Testis (tissue), 3 donors: Measurements from ENCODE around the gene GPR31. TPM values are rescaled to one million over a fixed set of nuclear protein-coding genes. Genes with fewer than 3 reads are reported as not detected.

Source experiments
- DNase-seq: peaks from one replicate; pipeline ENCODE4 v3.0.0-alpha.2; 2019
- H3K27ac ChIP-seq, 2 donors: fragments of 200-600 bp; sonication (generic); one replicate each; pipeline ENCODE4 v1.5.1; 2019
- H3K27me3 ChIP-seq: fragments of 200-600 bp; sonication (generic); one replicate; pipeline ENCODE4 v1.5.1; 2019
- H3K36me3 ChIP-seq: fragments of 200-600 bp; sonication (generic); one replicate; pipeline ENCODE4 v1.5.1; 2017; ENCODE audit warnings: low read depth; ENCODE audit errors: missing control alignments
- H3K4me1 ChIP-seq: fragments of 200-600 bp; sonication (generic); one replicate; pipeline ENCODE4 v1.5.1; 2019
- H3K4me3 ChIP-seq, 2 donors: fragments of 200-600 bp; sonication (generic); one replicate each; pipeline ENCODE4 v1.5.1; 2017 to 2019
- H3K9me3 ChIP-seq: fragments of 200-600 bp; sonication (generic); one replicate; pipeline ENCODE4 v1.5.1; 2017
- POLR2A ChIP-seq: fragments of 450-650 bp; IDR thresholded peaks from one replicate; pipeline ENCODE4 v1.6.1; 2017; ENCODE audit warnings: antibody characterized with exemption, mild to moderate bottlenecking, moderate library complexity
- WGBS, 2 donors: methylation state at CpG; one replicate each; pipeline ENCODE4 v1.1.5; 2018; 5-methylcytosine and 5-hydroxymethylcytosine counted together
- intact Hi-C: fragments of 100-400 bp; cut with DNase I; formaldehyde crosslinking; loops from one replicate; pipeline ENCODE4 v1.15.1; 2023; ENCODE audit warnings: low total_unique reads
- polyA plus RNA-seq: library from polyadenylated mRNA; stranded (reverse); fragments of 350-450 nt; fragmentation: Illumina TruSeq; extraction: RNeasy Lipid Tissue Mini Kit (QIAGEN cat#74804); gene quantifications from one replicate; pipeline ENCODE4 v1.2.3, GENCODE V29; 2014; ENCODE audit warnings: low read depth, low replicate concordance; ENCODE audit not compliant: insufficient read depth
- total RNA-seq, 2 donors: library from RNA; depleted of rRNA; stranded (reverse); fragments of >200 nt; gene quantifications; one replicate each; pipeline ENCODE4 v1.2.3, GENCODE V29; 2016
- TF ChIP-seq, protein P1 (sequence below), 3 experiments: fragments of 450-650 bp in 2 of 3; fragments of 200-600 bp in 1 of 3; sonication (generic) in 1 of 3; IDR thresholded peaks; one replicate each; pipeline ENCODE4 v1.5.1; 2016 to 2019; ENCODE audit warnings: antibody characterized with exemption in 3 of 3, mild to moderate bottlenecking in 2 of 3, moderate library complexity in 1 of 3

GPR31 gene
- total and polyA plus RNA-seq, 3 donors from 2014 or later = 0.19 to 0.71 (median 0.20) TPM

DNA sequence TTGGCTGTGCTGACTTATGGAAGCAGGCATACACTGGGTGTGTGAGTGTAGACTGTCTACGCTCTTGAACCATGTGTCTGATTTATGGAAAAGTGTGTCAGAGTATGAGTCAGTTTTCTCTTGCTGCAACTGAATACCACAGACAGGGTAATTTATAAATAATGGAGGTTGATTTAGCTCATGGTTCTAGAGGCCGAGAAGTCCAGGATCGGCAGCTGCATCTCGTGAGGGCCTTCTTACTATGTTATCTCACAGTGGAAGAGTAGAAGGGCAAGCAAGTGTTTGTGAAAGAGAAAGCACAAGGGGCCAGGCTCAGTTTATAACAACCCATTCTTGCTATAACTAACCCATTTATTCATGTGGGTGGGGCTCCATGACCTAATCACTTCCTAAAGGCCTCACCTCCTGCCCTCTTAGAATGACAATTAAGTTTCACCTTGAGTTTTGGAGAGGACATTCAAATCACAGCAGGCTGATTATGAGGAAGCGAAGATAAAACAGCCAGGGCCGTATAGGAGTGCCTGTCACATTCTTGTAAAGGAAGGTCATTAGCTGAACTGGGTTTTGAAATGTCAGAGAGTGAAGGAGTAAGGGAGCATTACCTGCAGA lies 6.7 kb downstream of the GPR31 start:
- intact Hi-C loops = no loop called here
- Histone ChIP-seq H3K4me3 (no peak overlapping the region), H3K27ac (no peak overlapping the region), H3K27me3 (no peaks in the 10 kb centered on the region), H3K9me3 (no peaks in the 10 kb centered on the region), H3K4me1 (no peaks in the 10 kb centered on the region), H3K36me3 (no peaks in the 10 kb centered on the region)
- DNase-seq = no peak
- no peak for TF ChIP-seq POLR2A
- TF ChIP-seq, protein P1, sequence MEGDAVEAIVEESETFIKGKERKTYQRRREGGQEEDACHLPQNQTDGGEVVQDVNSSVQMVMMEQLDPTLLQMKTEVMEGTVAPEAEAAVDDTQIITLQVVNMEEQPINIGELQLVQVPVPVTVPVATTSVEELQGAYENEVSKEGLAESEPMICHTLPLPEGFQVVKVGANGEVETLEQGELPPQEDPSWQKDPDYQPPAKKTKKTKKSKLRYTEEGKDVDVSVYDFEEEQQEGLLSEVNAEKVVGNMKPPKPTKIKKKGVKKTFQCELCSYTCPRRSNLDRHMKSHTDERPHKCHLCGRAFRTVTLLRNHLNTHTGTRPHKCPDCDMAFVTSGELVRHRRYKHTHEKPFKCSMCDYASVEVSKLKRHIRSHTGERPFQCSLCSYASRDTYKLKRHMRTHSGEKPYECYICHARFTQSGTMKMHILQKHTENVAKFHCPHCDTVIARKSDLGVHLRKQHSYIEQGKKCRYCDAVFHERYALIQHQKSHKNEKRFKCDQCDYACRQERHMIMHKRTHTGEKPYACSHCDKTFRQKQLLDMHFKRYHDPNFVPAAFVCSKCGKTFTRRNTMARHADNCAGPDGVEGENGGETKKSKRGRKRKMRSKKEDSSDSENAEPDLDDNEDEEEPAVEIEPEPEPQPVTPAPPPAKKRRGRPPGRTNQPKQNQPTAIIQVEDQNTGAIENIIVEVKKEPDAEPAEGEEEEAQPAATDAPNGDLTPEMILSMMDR (IDR thresholded peaks at IDR 0.05) = no peak
- 92% methylated on average over 6 of the region's 6 CpGs for WGBS, 2 donors

DNA sequence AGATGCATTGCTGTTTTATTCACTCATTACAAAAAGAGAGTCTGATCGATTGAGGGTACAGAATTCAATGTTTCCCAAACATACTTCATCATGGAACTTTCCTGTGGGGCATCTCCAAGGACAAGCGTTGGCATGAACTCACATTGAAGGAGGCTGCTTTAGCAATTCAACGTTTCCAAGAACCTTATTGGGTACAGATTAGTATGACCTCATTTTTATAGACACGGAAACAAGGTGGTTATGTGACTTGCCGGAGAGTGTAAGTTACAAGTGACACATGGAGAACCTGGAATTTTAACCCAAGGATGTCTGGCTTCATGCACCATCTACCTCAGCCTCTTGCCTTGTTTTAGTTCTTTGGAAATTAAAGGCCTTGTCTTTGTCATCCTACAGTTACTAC lies 8.8 kb downstream of the GPR31 start:
- TF ChIP-seq POLR2A = no peak
- TF ChIP-seq, protein P1 (IDR thresholded peaks at IDR 0.05) = no peak
- intact Hi-C loops = loop anchor here (10.0 kb wide), 1 partner anchor 374 kb away; no protein-coding TSS in a partner anchor
- no peaks in the 10 kb centered on the region for H3K4me1 ChIP-seq
- no peaks in the 10 kb centered on the region for H3K27me3 ChIP-seq
- no peak overlapping the region for H3K4me3 ChIP-seq
- no peak overlapping the region for H3K27ac ChIP-seq
- 88 to 93% methylated on average over 5 of the region's 5 CpGs for WGBS, 2 donors
- no peaks in the 10 kb centered on the region for H3K36me3 ChIP-seq
- no peaks in the 10 kb centered on the region for H3K9me3 ChIP-seq
- DNase-seq = no peak

DNA sequence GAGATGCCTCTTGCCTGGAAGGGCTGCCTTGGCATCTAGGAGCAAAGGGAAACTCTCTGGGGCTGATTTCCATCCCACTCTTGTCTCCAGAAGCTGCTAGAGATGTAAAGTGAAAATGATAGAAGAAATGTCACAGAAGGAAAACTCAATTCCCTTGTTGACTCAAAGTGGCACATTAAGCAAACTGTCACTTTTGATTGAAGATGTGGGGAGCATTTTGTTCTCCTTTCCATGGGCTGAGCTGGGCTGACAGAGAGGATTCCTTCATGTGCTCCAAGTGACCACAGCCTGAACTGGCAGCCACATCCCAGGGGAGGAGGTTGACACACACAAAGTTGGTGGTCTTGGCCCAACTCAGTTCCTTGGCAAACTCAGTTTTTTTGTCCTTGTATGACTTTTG lies 9.8 kb downstream of the GPR31 start:
- intact Hi-C loops = loop anchor here (10.0 kb wide), 1 partner anchor 373 kb away; no protein-coding TSS in a partner anchor
- DNase-seq = no peak
- TF ChIP-seq, protein P1 (IDR thresholded peaks at IDR 0.05) = no peak
- no peak for TF ChIP-seq POLR2A
- no peaks in the 10 kb centered on the region for H3K36me3 ChIP-seq
- no peak overlapping the region for H3K27ac ChIP-seq
- no peaks in the 10 kb centered on the region for H3K4me1 ChIP-seq
- H3K9me3 ChIP-seq = no peaks in the 10 kb centered on the region
- H3K4me3 ChIP-seq = no peak overlapping the region
- H3K27me3 ChIP-seq = no peaks in the 10 kb centered on the region

DNA sequence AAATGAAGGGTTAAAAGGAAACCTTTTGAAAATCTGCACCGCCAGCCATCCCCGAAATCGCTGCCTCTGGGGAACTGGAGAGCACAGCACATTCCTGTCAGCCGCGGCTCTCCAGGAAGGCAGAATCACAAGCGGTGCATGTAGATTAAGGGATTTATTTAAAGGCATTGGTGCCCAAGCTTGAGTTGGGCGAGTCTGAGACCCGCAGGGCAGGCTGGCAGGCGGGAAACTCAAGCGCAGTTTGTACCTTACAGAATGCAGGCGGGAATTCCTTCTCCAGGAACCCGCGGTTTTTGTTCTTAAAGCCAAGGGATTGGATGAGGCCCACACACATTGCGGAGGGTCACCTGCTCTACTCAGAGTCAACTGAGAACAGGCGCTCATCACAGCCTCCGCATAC lies 10.8 kb downstream of the GPR31 start:
- H3K27ac ChIP-seq = no peak overlapping the region
- peak overlapping the region; percentile 1 to 7 for H3K4me3 ChIP-seq
- 10 to 18% methylated on average over 11 to 16 of the region's 16 CpGs for WGBS, 2 donors
- DNase-seq = peak; percentile 18
- H3K27me3 ChIP-seq = no peaks in the 10 kb centered on the region
- TF ChIP-seq, protein P1 (IDR thresholded peaks at IDR 0.05) = no peak
- no peak for TF ChIP-seq POLR2A
- no peaks in the 10 kb centered on the region for H3K9me3 ChIP-seq
- intact Hi-C loops = loop anchor here (10.0 kb wide), 1 partner anchor 372 kb away; no protein-coding TSS in a partner anchor
- no peaks in the 10 kb centered on the region for H3K36me3 ChIP-seq
- no peaks in the 10 kb centered on the region for H3K4me1 ChIP-seq

DNA sequence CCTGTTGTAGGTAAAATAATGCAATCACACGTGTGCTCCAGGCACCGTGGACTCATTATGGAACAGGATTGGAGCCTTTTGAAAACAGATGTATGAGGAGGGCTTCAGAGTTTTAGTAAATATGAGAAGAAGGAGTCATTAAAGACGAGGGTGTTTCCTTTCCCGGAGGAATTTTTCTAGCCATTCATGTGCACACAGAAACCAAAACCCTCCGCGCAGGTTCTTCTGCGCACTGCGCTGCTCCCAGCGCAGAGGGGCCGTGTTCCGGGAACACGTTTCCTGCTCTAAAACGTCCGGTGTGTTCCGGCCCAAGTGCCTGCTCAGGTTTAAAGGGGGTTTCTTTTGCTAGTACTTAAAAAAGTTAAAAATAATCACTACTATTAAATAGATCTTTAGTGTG lies 11.6 kb downstream of the GPR31 start:
- peak overlapping the region in 1 of 2 donors; percentile 1 for H3K4me3 ChIP-seq
- intact Hi-C loops = loop anchor here (10.0 kb wide), 1 partner anchor 371 kb away; no protein-coding TSS in a partner anchor
- DNase-seq = peak; percentile 56
- H3K4me1 ChIP-seq = no peaks in the 10 kb centered on the region
- H3K9me3 ChIP-seq = no peaks in the 10 kb centered on the region
- H3K27me3 ChIP-seq = no peaks in the 10 kb centered on the region
- H3K36me3 ChIP-seq = no peaks in the 10 kb centered on the region
- no peak overlapping the region for H3K27ac ChIP-seq
- 34 to 41% methylated on average over 15 of the region's 15 CpGs for WGBS, 2 donors
- TF ChIP-seq, protein P1 (IDR thresholded peaks at IDR 0.05) = no peak
- no peak for TF ChIP-seq POLR2A
